Liver (tissue), 9 donors: ENCODE results near the gene SDF4. TPM values are rescaled to one million over a fixed set of nuclear protein-coding genes. Genes with fewer than 3 reads are reported as not detected.
"Not testable (repeated sequence)": the region's sequence is repeated elsewhere in the genome, so short reads cannot be mapped to it uniquely, and the experiment has no call there.

ENCODE experiments used
- DNase-seq: peaks from one replicate; pipeline ENCODE4 v3.0.0-alpha.2; 2017; ENCODE audit warnings: low spot score
- H3K27ac ChIP-seq, 2 donors: one replicate each; pipeline ENCODE4 v1.7.0; 2013; ENCODE audit warnings: inconsistent platforms in 2 of 2, low read length in 2 of 2, control low read depth in 1 of 2, low read depth in 1 of 2, mild to moderate bottlenecking in 1 of 2
- H3K27me3 ChIP-seq, 4 donors: one replicate each; pipeline versions ENCODE4 v1.6.1 to v1.7.0; 2013; ENCODE audit warnings: low read length in 3 of 4, inconsistent platforms in 1 of 4, mild to moderate bottlenecking in 1 of 4, moderate library complexity in 1 of 4; ENCODE audit not compliant: control insufficient read depth in 4 of 4, insufficient read depth in 4 of 4
- H3K36me3 ChIP-seq, 4 donors: one replicate each; pipeline versions ENCODE4 v1.6.1 to v1.7.0; 2013; ENCODE audit warnings: low read length in 3 of 4, mild to moderate bottlenecking in 3 of 4, low read depth in 1 of 4, moderate library complexity in 1 of 4; ENCODE audit not compliant: control insufficient read depth in 4 of 4, insufficient read depth in 3 of 4
- H3K4me1 ChIP-seq, 4 donors: one replicate each; pipeline versions ENCODE4 v1.6.1 to v1.7.0; 2013; ENCODE audit warnings: low read length in 3 of 4, mild to moderate bottlenecking in 3 of 4, moderate library complexity in 1 of 4; ENCODE audit not compliant: control insufficient read depth in 4 of 4, insufficient read depth in 4 of 4
- H3K4me3 ChIP-seq, 3 donors: one replicate each; pipeline versions ENCODE4 v1.6.1 to v1.7.0; 2013; ENCODE audit warnings: low read length in 3 of 3, control low read depth in 1 of 3, low read depth in 1 of 3, mild to moderate bottlenecking in 1 of 3
- H3K9ac ChIP-seq, 2 donors: one replicate each; pipeline ENCODE4 v1.7.0; 2013; ENCODE audit warnings: low read length in 2 of 2, mild to moderate bottlenecking in 2 of 2, moderate library complexity in 2 of 2, control low read depth in 1 of 2, low read depth in 1 of 2
- H3K9me3 ChIP-seq, 4 donors: one replicate each; pipeline versions ENCODE4 v1.6.1 to v1.7.0; 2013; ENCODE audit warnings: low read length in 3 of 4; ENCODE audit not compliant: control insufficient read depth in 4 of 4
- ATF3 ChIP-seq: IDR thresholded peaks from 2 replicates; pipeline ENCODE4 v1.6.1; 2016; ENCODE audit warnings: antibody characterized with exemption
- CTCF ChIP-seq: fragments of 150-350 bp; IDR thresholded peaks from 2 replicates; pipeline ENCODE4 v1.5.1; 2017; ENCODE audit warnings: improper control_type of control experiment, low read depth, low read length; ENCODE audit not compliant: missing input control
- FOXA1 ChIP-seq: IDR thresholded peaks from 2 replicates; pipeline ENCODE4 v1.6.1; 2016; ENCODE audit warnings: antibody characterized with exemption
- FOXA2 ChIP-seq: IDR thresholded peaks from 2 replicates; pipeline ENCODE4 v1.6.1; 2016; ENCODE audit warnings: antibody characterized with exemption
- GABPA ChIP-seq, 2 donors: IDR thresholded peaks in 1 of 2; conservative IDR thresholded peaks in 1 of 2; 2 replicates each; pipeline ENCODE4 v1.6.1; 2016; ENCODE audit warnings: antibody characterized with exemption in 2 of 2, mild to moderate bottlenecking in 1 of 2, moderate library complexity in 1 of 2
- HNF4A ChIP-seq, 2 donors: conservative IDR thresholded peaks; 2 replicates each; pipeline ENCODE4 v1.6.1; 2016; ENCODE audit warnings: antibody characterized with exemption in 2 of 2, mild to moderate bottlenecking in 2 of 2
- NR2F2 ChIP-seq: IDR thresholded peaks from 2 replicates; pipeline ENCODE4 v1.6.1; 2016; ENCODE audit warnings: antibody characterized with exemption
- RAD21 ChIP-seq, 2 donors: IDR thresholded peaks; 2 replicates each; pipeline ENCODE4 v1.6.1; 2016; ENCODE audit warnings: antibody characterized with exemption in 2 of 2, mild to moderate bottlenecking in 2 of 2
- REST ChIP-seq: IDR thresholded peaks from 2 replicates; pipeline ENCODE4 v1.6.1; 2016; ENCODE audit warnings: antibody characterized with exemption, mild to moderate bottlenecking
- RXRA ChIP-seq, 2 donors: IDR thresholded peaks; 2 replicates each; pipeline ENCODE4 v1.6.1; 2017 to 2018; ENCODE audit warnings: antibody characterized with exemption in 2 of 2, mild to moderate bottlenecking in 1 of 2
- SP1 ChIP-seq: IDR thresholded peaks from 2 replicates; pipeline ENCODE4 v1.6.1; 2018; ENCODE audit warnings: antibody characterized with exemption, mild to moderate bottlenecking
- TAF1 ChIP-seq: conservative IDR thresholded peaks from 2 replicates; pipeline ENCODE4 v1.6.1; 2016; ENCODE audit warnings: antibody characterized with exemption, mild to moderate bottlenecking
- YY1 ChIP-seq: IDR thresholded peaks from 2 replicates; pipeline ENCODE4 v1.6.1; 2016; ENCODE audit warnings: antibody characterized with exemption, mild to moderate bottlenecking
- WGBS: extraction: QIAGEN DNeasy Blood & Tissue Kit; methylation state at CpG from one replicate; pipeline ENCODE4 v1.1.7; 2013; 5-methylcytosine and 5-hydroxymethylcytosine counted together
- polyA plus RNA-seq, 2 donors: library from polyadenylated mRNA; stranded (reverse) in 1 of 2; unstranded in 1 of 2; fragments of 200-250 nt in 1 of 2; fragments of >200 nt in 1 of 2; fragmentation: Nextera tagmentation in 1 of 2; extraction: Ambion mirVana in 1 of 2; gene quantifications; one replicate each; pipeline versions ENCODE4 v1.2.1 to v1.2.3, GENCODE V29; 2013 to 2015
- total RNA-seq, 2 donors: library from RNA; depleted of rRNA; stranded (reverse); fragments of >200 nt; gene quantifications; one replicate each; pipeline ENCODE4 v1.2.3, GENCODE V29; 2014
- donor health status: healthy.
- donor health status: healthy.
- donor health status: healthy.
- donor health status: healthy.
- donor health status: healthy.

SDF4 gene
- total and polyA plus RNA-seq, 4 donors = 48.7 to 180 (median 75.9) TPM

- TF ChIP-seq NR2F2 (no peak), CTCF (no peak), GABPA (IDR thresholded peaks at IDR 0.05 in 1 of 2, conservative IDR thresholded peaks at IDR 0.05 in 1 of 2) (no peak), REST (no peak), HNF4A (conservative IDR thresholded peaks at IDR 0.05) (no peak), FOXA2 (no peak), YY1 (no peak), RXRA (IDR thresholded peaks at IDR 0.05) (no peak), SP1 (no peak), FOXA1 (no peak), ATF3 (no peak), RAD21 (IDR thresholded peaks at IDR 0.05) (no peak), TAF1 (no peak)
- H3K9ac ChIP-seq = no peak overlapping the region
- WGBS = 80% methylated on average over 16 of the region's 16 CpGs
- H3K27me3 ChIP-seq = no peaks in the 10 kb centered on the region
- peaks cover 7 to 19% (median 10%) of the 10 kb centered on the region in 4 donors for H3K36me3 ChIP-seq
- no peak overlapping the region for H3K27ac ChIP-seq
- peaks cover 0 to 9% (median 3%) of the 10 kb centered on the region in 4 donors for H3K4me1 ChIP-seq
- DNase-seq = no peak
- H3K9me3 ChIP-seq = no peaks in the 10 kb centered on the region
- H3K4me3 ChIP-seq = no peak overlapping the region
Measured at GRCh38 chr1:1250786-1251284, 19.0 kb upstream of the SDF4 start.

GRCh38 chr1:1248009-1248913, 16.5 kb upstream of the SDF4 start:
- H3K36me3 ChIP-seq, H3K27me3 ChIP-seq, H3K9me3 ChIP-seq, H3K9ac ChIP-seq, H3K4me3 ChIP-seq, H3K27ac ChIP-seq, H3K4me1 ChIP-seq, DNase-seq: not testable (repeated sequence)
- 93% methylated on average over 21 of the region's 21 CpGs for WGBS
